ENCODE results near the gene GABRE.

GRCh38 chrX:151982222-151982621 is 7.7 kb upstream of the GABRE start:
- no peak for TF ChIP-seq CTCF (IDR thresholded peaks at IDR 0.05; ENCODE audit: low read length)
- no peak for TF ChIP-seq EZH2 (IDR thresholded peaks at IDR 0.05; ENCODE audit: borderline replicate concordance, low read length)
